Measurements from ENCODE around the gene DCST1. TPM values are rescaled to one million over a fixed set of nuclear protein-coding genes. Genes with fewer than 3 reads are reported as not detected.

Gene DCST1
- total RNA-seq, 4 donors from 2014 or later, result 0.42 TPM; not detected in 3

GRCh38 chr1:155079487-155080311 is 46.1 kb downstream of the DCST1 start:
- Histone ChIP-seq H3K27me3 (peaks cover 16 to 54% (median 52%) of the 10 kb centered on the region in 4 donors), H3K4me1 (peaks cover 50 to 65% (median 56%) of the 10 kb centered on the region in 4 donors), H3K4me3 (peak overlapping the region; percentile 52 to 60 (median 55)), H3K36me3 (no peaks in the 10 kb centered on the region), H3K9me3 (no peaks in the 10 kb centered on the region), H3K27ac (replicated peaks in 1 of 4) (no peak overlapping the region)
- WGBS, result 6% methylated on average over 19 of the region's 67 CpGs
- no peak for TF ChIP-seq CTCF (IDR thresholded peaks at IDR 0.05)
- TF ChIP-seq POLR2A (IDR thresholded peaks at IDR 0.05; ENCODE audit: low read depth), result no peak
- TF ChIP-seq EP300 (IDR thresholded peaks at IDR 0.05), result no peak
- no peak for TF ChIP-seq POLR2AphosphoS5 (IDR thresholded peaks at IDR 0.05)
- intact Hi-C loops (cut with DNase I), result no loop called here
- no peak for DNase-seq (ENCODE audit: extremely low spot score)

GRCh38 chr1:155080312-155081228 is 46.9 kb downstream of the DCST1 start:
- 0% methylated on average over 5 of the region's 71 CpGs for WGBS
- TF ChIP-seq EP300 (IDR thresholded peaks at IDR 0.05), result no peak
- TF ChIP-seq CTCF (IDR thresholded peaks at IDR 0.05), result no peak
- no peak for TF ChIP-seq POLR2AphosphoS5 (IDR thresholded peaks at IDR 0.05)
- TF ChIP-seq POLR2A (IDR thresholded peaks at IDR 0.05; ENCODE audit: low read depth), result no peak
- Histone ChIP-seq H3K36me3 (no peaks in the 10 kb centered on the region), H3K9me3 (no peaks in the 10 kb centered on the region), H3K4me1 (peaks cover 52 to 69% (median 59%) of the 10 kb centered on the region in 4 donors), H3K4me3 (peak overlapping the region; percentile 32 to 60 (median 54)), H3K27ac (replicated peaks in 1 of 4) (no peak overlapping the region), H3K27me3 (peaks cover 16 to 54% (median 52%) of the 10 kb centered on the region in 4 donors)
- intact Hi-C loops (cut with DNase I), result no loop called here
- DNase-seq (ENCODE audit: extremely low spot score), result no peak

- Histone ChIP-seq H3K27me3 (peaks cover 16 to 54% (median 52%) of the 10 kb centered on the region in 4 donors), H3K27ac (replicated peaks in 1 of 4) (no peak overlapping the region), H3K36me3 (no peaks in the 10 kb centered on the region), H3K4me3 (peak overlapping the region; percentile 18 to 42 (median 28)), H3K4me1 (peaks cover 60 to 80% (median 71%) of the 10 kb centered on the region in 4 donors), H3K9me3 (no peaks in the 10 kb centered on the region)
- intact Hi-C loops (cut with DNase I), result no loop called here
- WGBS, result 9% methylated on average over 34 of the region's 68 CpGs
- no peak for DNase-seq (ENCODE audit: extremely low spot score)
- TF ChIP-seq POLR2A (IDR thresholded peaks at IDR 0.05; ENCODE audit: low read depth) (no peak), EP300 (IDR thresholded peaks at IDR 0.05) (no peak), POLR2AphosphoS5 (IDR thresholded peaks at IDR 0.05) (no peak), CTCF (IDR thresholded peaks at IDR 0.05) (no peak)
Observed at GRCh38 chr1:155081472-155082300, 48.1 kb downstream of the DCST1 start.

- TF ChIP-seq POLR2A (IDR thresholded peaks at IDR 0.05; ENCODE audit: low read depth), result no peak
- no peak for TF ChIP-seq POLR2AphosphoS5 (IDR thresholded peaks at IDR 0.05)
- no peak for TF ChIP-seq CTCF (IDR thresholded peaks at IDR 0.05)
- peak overlapping the region; percentile 18 to 42 (median 28) for H3K4me3 ChIP-seq
- intact Hi-C loops (cut with DNase I), result no loop called here
Observed at GRCh38 chr1:155082301-155083051, 48.9 kb downstream of the DCST1 start.

More at GRCh38 chr1:155082301-155083051, 48.9 kb downstream of the DCST1 start:
- H3K27me3 ChIP-seq, result peaks cover 16 to 54% (median 52%) of the 10 kb centered on the region in 4 donors
- H3K4me1 ChIP-seq, result peaks cover 60 to 88% (median 77%) of the 10 kb centered on the region in 4 donors
- H3K27ac ChIP-seq (replicated peaks in 1 of 4), result no peak overlapping the region
- H3K36me3 ChIP-seq, result no peaks in the 10 kb centered on the region
- 21% methylated on average over 30 of the region's 36 CpGs for WGBS
- no peaks in the 10 kb centered on the region for H3K9me3 ChIP-seq
- no peak for DNase-seq (ENCODE audit: extremely low spot score)

Data from esophagus muscularis mucosa (tissue), 4 donors.